Measurements from ENCODE around the gene ASB5.

DNA sequence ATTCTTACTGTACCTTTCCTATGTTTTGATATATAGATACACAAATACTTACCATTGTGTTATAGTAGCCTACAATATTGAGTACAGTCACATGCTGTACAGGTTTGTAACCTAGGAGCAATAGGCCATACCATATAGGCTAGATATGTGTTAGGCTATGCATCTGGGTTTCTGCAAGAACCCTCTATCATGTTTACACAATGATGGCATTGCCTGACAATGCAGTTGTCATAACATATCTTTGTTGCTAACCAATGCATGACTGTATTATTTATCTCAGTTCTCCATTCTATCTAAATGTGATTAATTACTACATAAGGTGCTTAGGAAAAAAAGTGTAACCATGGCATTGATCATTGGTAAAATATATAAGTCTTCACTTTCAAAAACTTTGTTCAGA is 40.8 kb upstream of the ASB5 start:
- no peak for TF ChIP-seq EZH2 (IDR thresholded peaks at IDR 0.05; ENCODE audit: borderline replicate concordance, insufficient read depth, low read depth, low read length, poor library complexity, severe bottlenecking)
- TF ChIP-seq, protein P1, sequence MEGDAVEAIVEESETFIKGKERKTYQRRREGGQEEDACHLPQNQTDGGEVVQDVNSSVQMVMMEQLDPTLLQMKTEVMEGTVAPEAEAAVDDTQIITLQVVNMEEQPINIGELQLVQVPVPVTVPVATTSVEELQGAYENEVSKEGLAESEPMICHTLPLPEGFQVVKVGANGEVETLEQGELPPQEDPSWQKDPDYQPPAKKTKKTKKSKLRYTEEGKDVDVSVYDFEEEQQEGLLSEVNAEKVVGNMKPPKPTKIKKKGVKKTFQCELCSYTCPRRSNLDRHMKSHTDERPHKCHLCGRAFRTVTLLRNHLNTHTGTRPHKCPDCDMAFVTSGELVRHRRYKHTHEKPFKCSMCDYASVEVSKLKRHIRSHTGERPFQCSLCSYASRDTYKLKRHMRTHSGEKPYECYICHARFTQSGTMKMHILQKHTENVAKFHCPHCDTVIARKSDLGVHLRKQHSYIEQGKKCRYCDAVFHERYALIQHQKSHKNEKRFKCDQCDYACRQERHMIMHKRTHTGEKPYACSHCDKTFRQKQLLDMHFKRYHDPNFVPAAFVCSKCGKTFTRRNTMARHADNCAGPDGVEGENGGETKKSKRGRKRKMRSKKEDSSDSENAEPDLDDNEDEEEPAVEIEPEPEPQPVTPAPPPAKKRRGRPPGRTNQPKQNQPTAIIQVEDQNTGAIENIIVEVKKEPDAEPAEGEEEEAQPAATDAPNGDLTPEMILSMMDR (IDR thresholded peaks at IDR 0.05) = no peak
